Brain microvascular endothelial cell (primary cell): ENCODE data around the gene DUSP22.

Experiments used
- DNase-seq: peaks from one replicate; pipeline ENCODE4 v3.0.0-alpha.2; 2020
- H3K27ac ChIP-seq: fragments of 250-450 bp; sonication (Bioruptor Pico); 2 replicates; pipeline ENCODE4 v1.5.1; 2020; ENCODE audit warnings: mild to moderate bottlenecking, moderate library complexity
- H3K27me3 ChIP-seq: fragments of 250-450 bp; sonication (Bioruptor Pico); replicated peaks from 2 replicates; pipeline ENCODE4 v1.5.1; 2020; ENCODE audit warnings: mild to moderate bottlenecking
- H3K36me3 ChIP-seq: fragments of 250-450 bp; sonication (Bioruptor Pico); replicated peaks from 2 replicates; pipeline ENCODE4 v1.5.1; 2020; ENCODE audit warnings: mild to moderate bottlenecking
- H3K4me3 ChIP-seq: 2 replicates; pipeline ENCODE4 v1.5.1; 2011; ENCODE audit warnings: low read depth, mild to moderate bottlenecking, control low read depth, low read length, moderate library complexity
- in situ Hi-C: cut with HindIII; loops from 2 replicates; pipeline ENCODE4 v1.10.0; 2017; ENCODE audit warnings: low sequenced_read_pairs, low pct_ligation_motif_present
- TF ChIP-seq, protein P1 (sequence below): IDR thresholded peaks from 2 replicates; pipeline ENCODE4 v1.5.1; 2011; ENCODE audit warnings: low read depth, mild to moderate bottlenecking, moderate library complexity, low read length, control low read depth, inconsistent platforms; ENCODE audit errors: missing control alignments

The DUSP22 gene

DNA sequence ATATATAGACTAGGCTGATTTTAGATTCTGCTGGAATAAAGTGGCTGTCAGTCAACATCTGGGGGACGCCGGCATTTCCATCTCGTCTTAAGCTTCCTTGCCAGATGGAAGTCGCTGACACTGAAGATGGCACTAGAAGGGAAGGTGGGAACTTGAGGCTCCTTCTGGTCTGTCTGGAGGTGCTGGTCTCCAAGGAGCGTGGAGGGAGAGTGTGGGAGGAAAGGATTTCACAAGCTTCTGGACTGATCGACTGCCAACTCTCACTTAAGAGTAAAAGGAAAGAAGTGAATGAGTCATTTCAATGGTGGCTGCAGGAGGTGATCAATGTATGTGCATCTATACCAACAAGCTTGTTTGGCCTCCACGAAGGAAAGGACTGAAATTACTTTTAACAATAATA is 40.4 kb downstream of the DUSP22 start:
- Histone ChIP-seq H3K4me3 (no peak overlapping the region), H3K27ac (no peak overlapping the region), H3K36me3 (no peaks in the 10 kb centered on the region), H3K27me3 (no peaks in the 10 kb centered on the region)
- TF ChIP-seq, protein P1, sequence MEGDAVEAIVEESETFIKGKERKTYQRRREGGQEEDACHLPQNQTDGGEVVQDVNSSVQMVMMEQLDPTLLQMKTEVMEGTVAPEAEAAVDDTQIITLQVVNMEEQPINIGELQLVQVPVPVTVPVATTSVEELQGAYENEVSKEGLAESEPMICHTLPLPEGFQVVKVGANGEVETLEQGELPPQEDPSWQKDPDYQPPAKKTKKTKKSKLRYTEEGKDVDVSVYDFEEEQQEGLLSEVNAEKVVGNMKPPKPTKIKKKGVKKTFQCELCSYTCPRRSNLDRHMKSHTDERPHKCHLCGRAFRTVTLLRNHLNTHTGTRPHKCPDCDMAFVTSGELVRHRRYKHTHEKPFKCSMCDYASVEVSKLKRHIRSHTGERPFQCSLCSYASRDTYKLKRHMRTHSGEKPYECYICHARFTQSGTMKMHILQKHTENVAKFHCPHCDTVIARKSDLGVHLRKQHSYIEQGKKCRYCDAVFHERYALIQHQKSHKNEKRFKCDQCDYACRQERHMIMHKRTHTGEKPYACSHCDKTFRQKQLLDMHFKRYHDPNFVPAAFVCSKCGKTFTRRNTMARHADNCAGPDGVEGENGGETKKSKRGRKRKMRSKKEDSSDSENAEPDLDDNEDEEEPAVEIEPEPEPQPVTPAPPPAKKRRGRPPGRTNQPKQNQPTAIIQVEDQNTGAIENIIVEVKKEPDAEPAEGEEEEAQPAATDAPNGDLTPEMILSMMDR: no peak
- in situ Hi-C loops: no loop called here
- peak; percentile 24 for DNase-seq

DNA sequence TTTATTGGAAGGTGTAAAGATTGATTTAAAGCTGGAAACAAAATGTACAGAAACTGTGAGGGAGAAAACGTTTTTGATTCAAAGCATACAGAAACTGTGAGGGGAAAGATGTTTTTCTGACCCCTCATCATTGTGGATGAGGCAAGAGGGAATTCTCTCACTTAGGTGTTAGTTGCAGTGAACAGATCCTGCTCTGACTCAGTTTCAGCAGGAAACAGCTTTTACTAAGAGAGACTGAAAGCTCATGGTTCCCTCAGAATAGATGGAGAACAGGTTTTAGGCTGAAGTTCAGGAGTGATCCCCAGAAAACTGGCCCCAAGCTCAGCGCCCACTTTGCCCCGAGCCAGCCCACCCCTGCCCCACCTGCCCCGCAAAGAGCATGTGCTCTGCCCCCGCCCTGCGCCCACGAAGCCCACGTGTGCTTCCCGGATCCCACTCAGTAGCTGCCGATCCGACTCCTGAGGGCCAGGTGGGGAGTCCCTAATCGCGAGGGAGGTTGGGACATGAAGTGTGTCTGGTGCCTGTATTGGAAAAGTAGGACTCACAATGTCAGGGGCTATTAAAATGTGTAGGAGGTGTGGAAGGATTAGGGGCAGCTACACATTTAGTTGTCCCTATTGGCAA is 41.2 kb downstream of the DUSP22 start:
- no peak for DNase-seq
- Histone ChIP-seq H3K27me3 (no peaks in the 10 kb centered on the region), H3K36me3 (no peaks in the 10 kb centered on the region), H3K27ac (no peak overlapping the region), H3K4me3 (no peak overlapping the region)
- in situ Hi-C loops: no loop called here
- TF ChIP-seq, protein P1: no peak

DNA sequence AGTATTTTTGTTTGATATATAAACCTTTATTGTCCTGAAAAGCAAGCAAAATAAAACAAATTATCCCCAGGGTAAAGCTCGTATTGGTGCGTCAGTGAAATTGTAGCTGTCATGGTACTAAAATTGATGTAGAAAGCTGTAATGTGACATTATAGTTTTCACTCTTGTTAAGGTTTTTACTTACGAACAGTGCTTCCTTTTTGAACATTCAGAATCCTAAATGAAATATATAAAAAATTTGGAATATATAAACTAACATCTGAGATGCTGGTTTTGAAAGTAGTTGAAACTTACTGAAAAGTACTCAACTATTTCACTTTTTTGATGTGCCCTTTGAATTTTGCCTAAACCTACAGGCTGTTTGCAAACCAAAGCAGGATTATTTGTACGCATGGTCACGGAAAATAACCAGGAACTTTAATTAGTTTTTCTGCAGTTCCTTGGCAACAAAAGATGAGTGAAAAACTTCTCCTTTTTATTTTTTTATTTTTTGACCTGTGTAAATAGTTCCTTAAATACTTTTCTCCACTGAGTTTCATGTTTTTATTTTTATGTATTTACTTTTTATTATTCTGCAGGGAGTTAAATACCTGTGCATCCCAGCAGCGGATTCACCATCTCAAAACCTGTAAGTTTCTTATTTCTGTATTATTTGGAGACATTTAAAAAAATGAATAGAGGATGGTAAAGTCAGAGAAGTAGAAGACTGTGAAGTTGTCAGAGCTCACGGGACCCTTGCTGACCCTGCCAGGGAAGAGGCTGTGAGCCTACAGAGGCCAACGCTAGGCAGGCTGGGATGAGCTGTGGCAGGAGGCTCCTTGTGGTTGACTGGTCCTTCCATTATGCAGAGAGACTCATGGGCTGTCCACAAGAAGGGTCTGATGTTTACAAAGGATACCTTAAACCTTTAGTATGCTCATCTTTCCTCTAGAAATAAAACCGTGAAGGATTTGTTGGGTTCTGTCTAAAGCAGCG is 42.5 kb downstream of the DUSP22 start:
- Histone ChIP-seq H3K4me3 (no peak overlapping the region), H3K27me3 (no peaks in the 10 kb centered on the region), H3K27ac (no peak overlapping the region), H3K36me3 (no peaks in the 10 kb centered on the region)
- TF ChIP-seq, protein P1: no peak
- DNase-seq: no peak
- in situ Hi-C loops: no loop called here

DNA sequence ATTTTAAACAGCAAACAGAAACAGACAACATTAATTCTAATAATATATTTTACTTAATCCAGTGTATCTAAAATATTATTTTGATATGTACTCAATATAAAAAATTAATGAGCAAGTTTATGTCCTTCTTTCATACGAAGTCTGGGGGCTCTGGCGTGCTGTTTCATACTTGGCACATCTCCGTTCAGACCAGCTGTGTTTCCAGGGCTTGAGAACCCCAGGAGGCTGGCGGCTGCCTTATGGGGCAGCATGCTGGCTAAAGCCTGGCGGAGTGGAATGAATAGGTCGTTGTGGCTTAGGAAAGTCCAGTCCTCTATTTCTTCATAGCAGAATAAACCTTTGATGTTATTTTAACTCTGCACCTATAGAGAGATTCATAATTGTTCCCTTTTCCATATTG is 43.3 kb downstream of the DUSP22 start:
- Histone ChIP-seq H3K27me3 (no peaks in the 10 kb centered on the region), H3K36me3 (no peaks in the 10 kb centered on the region), H3K4me3 (no peak overlapping the region), H3K27ac (no peak overlapping the region)
- in situ Hi-C loops: no loop called here
- TF ChIP-seq, protein P1: no peak
- DNase-seq: no peak

DNA sequence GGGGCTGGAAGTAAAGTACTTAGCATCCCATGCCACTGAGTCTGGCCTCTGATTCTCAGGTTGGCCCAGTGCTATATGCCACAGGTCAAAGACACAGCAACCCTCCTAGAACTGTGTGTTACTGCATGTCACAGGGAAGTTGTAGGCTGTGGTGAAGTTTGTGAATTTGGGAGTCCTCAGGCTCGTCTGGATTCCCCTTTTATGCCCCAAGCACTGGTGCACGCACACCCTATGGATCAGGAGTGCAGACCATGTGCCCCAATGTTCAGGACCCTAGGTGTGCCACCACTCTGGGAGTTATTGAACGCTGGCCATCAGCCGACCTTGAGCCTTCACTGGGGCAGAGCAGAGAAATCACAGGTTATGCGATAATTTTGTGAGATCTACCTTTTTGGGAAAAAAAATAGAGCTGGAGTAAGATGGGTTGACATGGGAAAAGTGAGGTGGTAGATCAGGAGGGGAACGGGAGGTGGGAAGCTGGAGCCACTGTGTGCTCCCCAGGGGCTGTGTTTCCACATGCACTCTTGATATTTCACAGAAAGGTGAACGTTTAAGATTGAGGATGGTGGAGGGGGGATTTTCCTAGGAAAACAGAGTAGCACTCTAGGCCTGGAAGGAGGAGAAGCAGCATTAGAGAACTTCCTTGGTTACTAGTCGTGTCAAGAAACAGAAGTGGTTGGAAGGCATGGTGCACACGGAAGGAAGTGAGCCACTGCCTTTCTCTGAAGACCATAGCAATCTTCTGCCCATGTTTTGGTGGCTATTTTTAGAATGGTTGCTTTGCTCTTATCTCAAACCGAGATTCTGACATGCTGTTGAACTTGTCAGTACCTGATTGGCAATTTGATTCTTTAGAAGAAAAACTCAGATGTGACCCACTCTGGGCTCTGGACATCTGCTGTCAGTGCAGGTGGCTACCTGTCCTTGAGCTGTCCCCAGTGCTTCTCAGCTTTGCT is 44.1 kb downstream of the DUSP22 start:
- DNase-seq: no peak
- no peak overlapping the region for H3K27ac ChIP-seq
- no peaks in the 10 kb centered on the region for H3K36me3 ChIP-seq
- TF ChIP-seq, protein P1: no peak
- H3K4me3 ChIP-seq: no peak overlapping the region
- no peaks in the 10 kb centered on the region for H3K27me3 ChIP-seq
- in situ Hi-C loops: no loop called here
